Tibial nerve (tissue), 4 donors: Measurements from ENCODE around the gene UBXN4.

ENCODE experiments used
- CTCF ChIP-seq, 5 experiments: fragments of 200-600 bp in 3 of 5; fragments of 450-650 bp in 2 of 5; sonication (generic) in 3 of 5; IDR thresholded peaks; one replicate each; pipeline ENCODE4 v1.5.1; 2016 to 2019; ENCODE audit warnings: antibody characterized with exemption in 5 of 5, mild to moderate bottlenecking in 3 of 5, moderate library complexity in 2 of 5
- EP300 ChIP-seq, 2 donors: sonication (generic); formaldehyde crosslinking; IDR thresholded peaks; one replicate each; pipeline ENCODE4 v1.6.1; 2017; ENCODE audit warnings: antibody characterized with exemption in 2 of 2, mild to moderate bottlenecking in 1 of 2
- POLR2A ChIP-seq, 2 donors: fragments of 450-650 bp; IDR thresholded peaks; one replicate each; pipeline ENCODE4 v1.6.1; 2017; ENCODE audit warnings: antibody characterized with exemption in 2 of 2, mild to moderate bottlenecking in 2 of 2, moderate library complexity in 2 of 2

- no peak for TF ChIP-seq CTCF (IDR thresholded peaks at IDR 0.05)
- TF ChIP-seq POLR2A (IDR thresholded peaks at IDR 0.05) = no peak
- TF ChIP-seq EP300 (IDR thresholded peaks at IDR 0.05) = no peak
These were observed 78.5 kb downstream of the UBXN4 start for GRCh38 chr2:135820003-135820618.
